ENCODE data around the gene GAREM2. TPM values are rescaled to one million over a fixed set of nuclear protein-coding genes. Genes with fewer than 3 reads are reported as not detected.
A peak's percentile ranks its signal among the peaks of the same experiment; 100 is the strongest.

Gene GAREM2
- 1 to 10 TPM; 2.1 TPM for total RNA-seq

DNA sequence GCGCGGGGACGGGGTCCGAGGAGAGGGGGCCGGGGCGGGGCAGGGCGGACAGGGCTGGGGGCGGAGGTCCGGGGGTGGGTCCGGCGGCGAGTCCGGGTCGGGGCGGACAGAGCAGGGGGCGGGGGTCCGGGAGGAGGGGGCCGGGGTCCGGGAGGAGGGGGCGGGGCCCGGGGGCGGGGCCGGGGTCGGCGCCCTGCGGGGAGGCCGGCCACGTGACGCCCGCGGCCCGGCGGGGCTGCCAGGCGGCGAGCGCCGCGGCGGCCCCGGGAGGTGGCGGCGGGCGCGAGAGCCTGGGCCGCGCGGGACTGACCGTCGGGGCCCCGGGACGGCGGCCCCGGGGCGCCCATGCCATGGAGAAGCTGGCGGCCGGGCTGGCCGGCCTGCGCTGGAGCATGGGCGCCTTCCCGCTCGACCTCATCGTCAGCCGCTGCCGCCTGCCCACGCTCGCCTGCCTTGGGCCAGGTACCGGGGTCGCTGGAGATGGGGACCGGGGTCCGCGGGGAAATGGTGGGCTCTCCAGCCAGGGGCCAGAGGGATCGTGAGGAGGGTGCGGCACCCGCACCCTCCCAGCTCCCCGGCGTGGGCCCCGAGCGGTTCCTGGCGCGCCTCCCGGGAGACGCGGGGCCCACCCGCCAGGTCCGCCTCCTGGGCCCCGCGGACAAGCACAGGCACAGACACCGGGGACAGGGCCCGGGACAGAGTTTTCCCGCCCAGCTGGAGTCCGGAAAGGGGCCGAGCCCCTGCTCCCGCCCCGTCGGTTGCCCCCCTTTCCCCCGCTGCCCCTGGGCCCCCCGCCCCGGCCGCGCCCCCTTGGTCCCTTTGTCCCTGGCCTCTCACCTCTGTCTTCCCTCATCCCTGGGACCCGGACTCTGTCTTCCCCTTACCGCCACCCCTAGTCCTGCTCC, at the start of gene GAREM2:
TSS of gene GAREM2 (plus strand) at position 218 of the 905 bp plus-strand sequence. CDS start at position 351, 133 bp downstream.
- peaks cover 11% of the 10 kb centered on the region for H3K36me3 Mint-ChIP-seq (ENCODE audit: low read depth)
- H3K4me1 Mint-ChIP-seq: peaks cover 5% of the 10 kb centered on the region
- H3K4me3 Mint-ChIP-seq: peak within 1 kb of the TSS; percentile 79
- H3K9me3 Mint-ChIP-seq: no peaks in the 10 kb centered on the region
- ATAC-seq (replicated peaks): peak; percentile 34
- peak within 1 kb of the TSS; percentile 48 for H3K27ac Mint-ChIP-seq
- peaks cover 25% of the 10 kb centered on the region for H3K27me3 Mint-ChIP-seq

DNA sequence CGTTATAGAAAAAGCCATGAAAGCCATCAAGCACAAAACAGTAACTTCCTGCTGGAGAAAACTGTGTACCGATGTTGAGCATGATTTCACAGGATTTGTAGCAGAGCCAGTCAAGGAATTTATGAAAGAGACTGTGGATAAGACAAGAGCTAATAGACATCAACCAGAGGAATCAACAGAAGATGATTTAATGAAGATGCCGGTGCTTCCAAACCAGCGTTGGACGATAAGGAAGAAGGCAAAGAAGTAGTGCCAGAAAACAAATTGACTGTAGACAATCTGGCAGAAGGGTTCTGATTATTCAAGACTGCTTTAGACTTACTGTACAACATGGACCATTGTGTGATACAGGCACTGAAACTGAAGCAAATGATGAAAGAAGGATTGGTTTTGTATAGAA, 49.5 kb upstream of the GAREM2 start:
- H3K36me3 Mint-ChIP-seq (ENCODE audit: low read depth): peaks cover 53% of the 10 kb centered on the region
- H3K9me3 Mint-ChIP-seq: no peaks in the 10 kb centered on the region
- no peak overlapping the region for H3K4me3 Mint-ChIP-seq
- H3K27me3 Mint-ChIP-seq: no peaks in the 10 kb centered on the region
- H3K27ac Mint-ChIP-seq: peak overlapping the region; percentile 29
- peaks cover 16% of the 10 kb centered on the region for H3K4me1 Mint-ChIP-seq
- ATAC-seq (replicated peaks): no peak

DNA sequence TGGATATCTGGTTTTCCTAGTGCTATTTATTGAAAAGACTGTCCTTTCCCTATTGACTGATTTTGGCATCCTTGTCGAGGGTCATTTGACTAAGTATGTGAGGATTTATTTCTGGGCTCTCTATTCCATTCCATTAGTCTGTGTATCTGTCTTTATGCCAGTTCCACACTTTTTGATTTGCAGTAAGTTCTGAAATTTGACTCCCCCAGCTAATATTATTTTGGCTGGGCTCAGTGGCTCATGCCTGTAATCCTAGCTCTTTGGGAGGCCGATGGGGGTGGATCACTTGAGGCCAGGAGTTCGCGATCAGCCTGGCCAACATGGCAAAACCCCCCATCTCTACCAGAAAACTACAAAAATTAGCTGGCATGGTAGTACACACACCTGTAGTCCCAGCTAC, 46.8 kb upstream of the GAREM2 start:
- Mint-ChIP-seq H3K27ac (no peak overlapping the region), H3K4me1 (peaks cover 18% of the 10 kb centered on the region), H3K27me3 (no peaks in the 10 kb centered on the region), H3K4me3 (no peak overlapping the region), H3K36me3 (ENCODE audit: low read depth) (peaks cover 76% of the 10 kb centered on the region), H3K9me3 (no peaks in the 10 kb centered on the region)
- ATAC-seq (replicated peaks): no peak

DNA sequence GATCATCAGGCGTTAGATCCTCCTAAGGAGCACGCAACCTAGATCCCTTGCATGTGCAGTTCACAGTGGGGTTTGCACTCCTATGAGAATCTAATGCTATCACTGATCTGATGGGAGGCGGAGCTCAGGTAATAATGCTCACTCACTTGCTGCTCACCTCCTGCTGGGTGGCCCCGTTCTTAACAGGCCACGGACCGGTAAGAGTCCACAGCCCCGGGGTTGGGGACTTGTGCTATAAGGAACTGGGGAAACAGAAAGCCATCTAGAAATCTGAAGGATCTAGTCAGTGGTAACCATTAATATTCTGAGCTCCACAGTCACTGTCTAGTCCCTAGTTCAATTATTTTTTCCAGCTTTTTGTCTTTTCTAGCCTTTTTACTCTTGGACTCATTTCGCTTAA, 44.7 kb upstream of the GAREM2 start:
- H3K27ac Mint-ChIP-seq: no peak overlapping the region
- H3K9me3 Mint-ChIP-seq: no peaks in the 10 kb centered on the region
- no peak for ATAC-seq (replicated peaks)
- H3K4me1 Mint-ChIP-seq: peaks cover 12% of the 10 kb centered on the region
- H3K4me3 Mint-ChIP-seq: no peak overlapping the region
- H3K36me3 Mint-ChIP-seq (ENCODE audit: low read depth): peaks cover 88% of the 10 kb centered on the region
- no peaks in the 10 kb centered on the region for H3K27me3 Mint-ChIP-seq

DNA sequence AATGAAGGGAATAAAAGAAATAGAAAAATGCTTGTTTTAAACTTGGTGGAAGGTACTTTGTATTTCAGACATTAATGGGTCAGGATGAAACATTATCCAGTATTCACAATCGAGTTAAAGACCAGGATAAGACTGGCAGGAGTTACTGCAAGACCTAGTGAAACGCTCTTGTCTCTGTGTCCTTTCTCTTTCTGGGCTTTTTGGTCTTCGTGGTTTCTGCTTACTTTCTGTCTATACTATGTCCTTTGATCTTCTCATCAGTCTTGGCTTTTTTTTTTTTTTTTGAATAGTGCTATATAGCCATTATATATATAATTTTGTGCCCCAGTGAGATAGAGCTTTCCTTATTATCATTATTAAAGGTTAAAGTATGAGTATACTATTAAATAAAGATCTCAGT, 42.1 kb upstream of the GAREM2 start:
- Mint-ChIP-seq H3K27ac (peak overlapping the region; percentile 78), H3K27me3 (no peaks in the 10 kb centered on the region), H3K36me3 (ENCODE audit: low read depth) (peaks cover 96% of the 10 kb centered on the region), H3K4me3 (no peak overlapping the region), H3K9me3 (no peaks in the 10 kb centered on the region), H3K4me1 (peaks cover 6% of the 10 kb centered on the region)
- ATAC-seq (replicated peaks): no peak

DNA sequence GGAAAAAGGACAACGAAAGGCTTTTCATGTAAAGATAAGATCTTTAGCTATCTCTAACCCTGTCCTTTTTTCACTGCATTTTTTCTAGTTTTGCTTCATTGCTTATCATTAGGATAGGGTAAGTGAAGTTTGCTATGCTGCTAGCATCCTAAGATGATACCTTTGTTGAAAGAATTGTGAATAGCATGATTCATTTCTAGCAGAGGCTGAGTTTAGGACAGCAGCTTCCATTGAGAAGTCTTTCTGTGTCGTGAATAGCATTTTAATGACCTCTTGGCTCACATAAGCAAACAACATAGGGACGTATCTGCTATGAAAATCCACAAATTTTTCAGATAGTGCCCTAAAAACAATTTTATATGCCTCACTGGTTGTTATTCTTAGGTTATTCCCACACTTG, 36.4 kb upstream of the GAREM2 start:
- H3K27me3 Mint-ChIP-seq: no peaks in the 10 kb centered on the region
- ATAC-seq (replicated peaks): no peak
- no peak overlapping the region for H3K27ac Mint-ChIP-seq
- H3K9me3 Mint-ChIP-seq: no peaks in the 10 kb centered on the region
- H3K36me3 Mint-ChIP-seq (ENCODE audit: low read depth): peaks cover 59% of the 10 kb centered on the region
- no peak overlapping the region for H3K4me3 Mint-ChIP-seq
- H3K4me1 Mint-ChIP-seq: no peaks in the 10 kb centered on the region

DNA sequence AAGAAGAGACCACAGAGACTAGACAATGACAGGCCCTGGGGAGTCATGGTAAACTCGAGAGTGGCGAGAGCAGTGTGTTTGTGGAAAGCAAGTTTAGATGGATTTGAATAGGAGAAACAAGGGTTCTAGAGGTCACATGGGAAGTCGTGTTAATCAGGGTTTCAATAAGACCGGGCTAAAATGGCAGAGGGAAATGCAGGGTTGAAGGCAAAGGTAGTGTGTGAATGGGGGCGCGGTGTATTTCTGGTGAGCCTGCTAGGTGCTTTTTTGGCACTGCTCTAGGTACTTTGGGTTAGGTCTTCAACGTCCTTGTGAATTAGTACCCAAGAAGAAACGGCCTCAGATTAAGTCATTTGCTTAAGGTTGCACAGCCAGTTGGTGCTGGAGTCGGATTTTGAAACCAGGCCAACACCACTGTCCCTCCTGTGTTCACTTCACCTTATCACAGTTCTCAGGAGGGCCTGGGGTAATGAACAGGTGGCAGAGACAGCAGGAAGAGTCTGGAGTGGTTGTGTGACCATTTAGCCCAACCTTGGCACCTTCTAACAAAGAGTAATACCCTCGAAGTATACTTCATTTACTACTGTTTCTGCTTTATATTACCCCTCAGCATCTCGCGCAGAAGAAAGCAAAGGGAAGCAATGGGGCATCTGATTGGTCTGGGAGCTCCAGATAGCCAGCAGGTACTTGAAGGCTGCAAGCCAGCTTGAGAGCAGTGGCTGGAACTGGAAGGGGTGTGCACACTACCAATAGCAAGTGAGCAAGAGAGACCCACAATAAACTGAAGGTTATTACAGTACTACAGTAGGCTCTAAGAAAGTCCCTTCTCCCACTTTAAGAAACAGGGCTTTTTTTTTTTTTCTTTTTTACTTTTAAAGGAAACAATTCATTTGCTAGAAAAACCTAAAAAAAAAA, 33.4 kb upstream of the GAREM2 start:
- Mint-ChIP-seq H3K36me3 (ENCODE audit: low read depth) (peaks cover 29% of the 10 kb centered on the region), H3K9me3 (no peaks in the 10 kb centered on the region)

DNA sequence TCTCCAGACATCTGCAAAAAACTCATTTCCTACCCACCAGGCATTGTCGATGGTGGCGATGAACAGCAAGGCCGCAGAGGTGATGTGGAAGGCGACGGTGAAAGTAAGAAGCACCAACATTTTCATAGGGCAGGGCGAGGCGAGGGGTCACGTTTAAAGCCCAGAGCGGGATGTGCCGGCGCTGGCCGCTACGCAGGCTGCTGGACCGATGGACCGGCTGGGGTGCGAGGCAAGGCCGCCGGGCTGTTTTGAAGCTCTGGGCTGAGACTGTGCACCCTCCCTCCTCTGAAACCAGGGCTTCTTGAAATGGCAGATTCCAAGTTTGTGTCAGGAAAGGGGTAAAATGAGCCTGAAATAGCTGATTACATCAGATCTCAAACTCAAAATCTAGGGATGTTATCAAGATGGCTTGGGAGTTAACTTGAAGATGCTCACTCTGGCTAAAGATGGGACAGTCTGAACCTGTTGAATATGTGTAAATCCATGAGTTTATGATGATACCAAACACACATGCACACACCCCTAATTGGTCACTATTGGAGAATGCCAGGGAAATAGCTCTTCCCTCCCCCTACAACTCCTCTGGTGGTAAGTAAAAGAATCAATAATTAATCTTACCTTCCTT, 31.6 kb upstream of the GAREM2 start:
- no peak for ATAC-seq (replicated peaks)
- Mint-ChIP-seq H3K9me3 (no peaks in the 10 kb centered on the region), H3K27ac (no peak overlapping the region), H3K36me3 (ENCODE audit: low read depth) (peaks cover 13% of the 10 kb centered on the region), H3K4me1 (peaks cover 5% of the 10 kb centered on the region), H3K27me3 (no peaks in the 10 kb centered on the region), H3K4me3 (no peak overlapping the region)

More for the DNA sequence above, 33.4 kb upstream of the GAREM2 start:
- H3K27ac Mint-ChIP-seq: no peak overlapping the region
- no peak overlapping the region for H3K4me3 Mint-ChIP-seq
- no peaks in the 10 kb centered on the region for H3K27me3 Mint-ChIP-seq
- no peak for ATAC-seq (replicated peaks)
- no peaks in the 10 kb centered on the region for H3K4me1 Mint-ChIP-seq

DNA sequence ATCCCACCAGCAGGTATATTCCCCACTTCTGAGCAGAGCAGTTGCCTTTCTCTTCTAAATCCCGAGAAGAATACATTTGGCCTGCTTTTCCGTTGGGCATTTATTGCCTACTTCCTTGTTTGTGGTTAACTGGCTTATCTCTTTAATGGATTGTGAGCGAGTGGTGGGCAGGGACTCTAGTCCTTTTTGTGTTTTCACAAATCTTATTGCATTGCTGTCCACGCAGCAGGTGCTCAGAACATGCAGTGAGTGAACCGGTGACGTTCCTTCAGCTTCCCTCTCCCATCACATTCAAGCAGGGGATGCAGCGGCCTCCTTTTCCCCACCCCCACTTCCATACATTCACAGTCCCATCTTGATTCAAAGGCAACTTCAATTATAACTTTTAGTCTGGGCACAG, 28.9 kb upstream of the GAREM2 start:
- no peaks in the 10 kb centered on the region for H3K36me3 Mint-ChIP-seq (ENCODE audit: low read depth)
- peaks cover 5% of the 10 kb centered on the region for H3K4me1 Mint-ChIP-seq
- H3K27ac Mint-ChIP-seq: no peak overlapping the region
- no peak overlapping the region for H3K4me3 Mint-ChIP-seq
- no peak for ATAC-seq (replicated peaks)
- no peaks in the 10 kb centered on the region for H3K27me3 Mint-ChIP-seq
- H3K9me3 Mint-ChIP-seq: no peaks in the 10 kb centered on the region

DNA sequence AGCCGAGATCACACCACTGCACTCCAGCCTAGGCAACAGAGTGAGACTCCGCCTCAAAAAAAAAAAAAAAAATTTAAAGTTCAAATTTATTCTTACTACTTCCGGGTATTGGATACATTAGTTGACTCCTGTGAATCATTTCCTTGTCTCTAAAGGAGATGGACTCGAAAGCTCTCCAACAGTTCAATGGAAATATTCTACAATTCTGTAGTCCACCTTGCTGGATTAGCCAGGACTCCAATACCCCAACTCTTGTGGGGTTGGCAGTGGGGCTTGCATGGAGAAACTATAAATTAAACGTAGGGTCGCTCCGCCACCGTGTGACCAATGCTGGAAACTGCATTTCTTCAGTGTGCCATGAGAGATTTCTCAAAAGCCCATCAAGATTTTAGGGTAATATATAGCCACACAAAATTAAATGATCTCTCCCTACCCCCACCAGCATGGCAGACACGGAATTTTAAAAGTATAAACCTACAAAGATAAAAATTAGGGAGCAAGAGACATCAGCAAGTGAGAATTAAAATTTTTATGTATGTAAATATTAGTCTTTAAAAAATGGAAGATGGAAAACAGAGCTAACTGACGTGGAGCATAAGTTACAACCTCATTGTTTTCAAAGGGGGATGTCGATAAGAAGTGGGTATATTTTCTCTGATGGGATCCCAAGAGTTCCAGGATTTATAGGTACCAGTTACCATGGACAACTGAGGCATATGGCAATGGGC, 27.8 kb upstream of the GAREM2 start:
- Mint-ChIP-seq H3K4me1 (peaks cover 5% of the 10 kb centered on the region), H3K27ac (peak overlapping the region; percentile 11), H3K27me3 (peaks cover 2% of the 10 kb centered on the region)

DNA sequence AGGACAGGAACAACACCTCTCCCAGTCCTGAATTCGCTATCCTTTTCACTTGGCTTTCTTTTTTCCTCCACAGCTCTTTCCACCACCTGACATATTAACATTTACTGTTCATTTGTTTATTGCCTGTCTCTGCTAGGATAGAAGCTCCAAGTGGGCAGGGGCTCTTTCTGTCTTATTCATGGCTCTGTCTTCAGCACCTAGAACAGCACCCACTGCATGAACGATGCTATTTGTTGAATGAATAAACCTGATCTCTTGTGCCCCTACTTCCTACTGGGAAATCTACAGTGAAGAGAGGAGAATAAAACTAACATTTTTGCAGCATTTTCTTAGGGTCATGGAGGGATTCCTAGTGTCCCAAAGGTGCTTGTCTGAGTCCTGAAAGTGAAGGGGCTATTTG, 24.4 kb upstream of the GAREM2 start:
- ATAC-seq (replicated peaks): no peak
- H3K27me3 Mint-ChIP-seq: peaks cover 11% of the 10 kb centered on the region
- peaks cover 5% of the 10 kb centered on the region for H3K4me1 Mint-ChIP-seq
- no peak overlapping the region for H3K27ac Mint-ChIP-seq
- no peaks in the 10 kb centered on the region for H3K9me3 Mint-ChIP-seq
- no peaks in the 10 kb centered on the region for H3K36me3 Mint-ChIP-seq (ENCODE audit: low read depth)
- H3K4me3 Mint-ChIP-seq: no peak overlapping the region

More for the DNA sequence above, 27.8 kb upstream of the GAREM2 start:
- peak; percentile 55 for ATAC-seq (replicated peaks)
- Mint-ChIP-seq H3K4me3 (no peak overlapping the region), H3K36me3 (ENCODE audit: low read depth) (no peaks in the 10 kb centered on the region), H3K9me3 (no peaks in the 10 kb centered on the region)

DNA sequence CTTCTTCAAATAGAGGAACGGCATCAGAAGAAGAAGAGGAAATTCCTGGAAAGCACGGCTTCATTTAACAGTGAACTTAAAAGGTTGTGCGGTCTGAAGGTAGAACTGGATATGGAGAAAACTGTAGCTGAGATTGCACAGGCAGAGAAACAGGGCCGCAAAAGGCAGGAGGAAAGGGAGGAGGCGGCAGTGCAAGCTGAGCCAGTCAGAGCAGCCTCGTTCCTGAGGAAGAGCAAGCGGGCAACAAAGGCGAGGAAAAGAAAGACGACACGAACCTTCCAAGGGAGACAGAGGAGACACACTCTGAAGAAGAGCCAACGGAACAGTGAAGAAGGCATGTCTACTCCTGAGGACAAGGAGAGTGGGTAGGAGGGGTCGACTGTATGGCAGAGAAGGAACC, 22.6 kb upstream of the GAREM2 start:
- no peak overlapping the region for H3K4me3 Mint-ChIP-seq
- H3K4me1 Mint-ChIP-seq: peaks cover 2% of the 10 kb centered on the region
- peaks cover 13% of the 10 kb centered on the region for H3K27me3 Mint-ChIP-seq
- ATAC-seq (replicated peaks): no peak
- no peaks in the 10 kb centered on the region for H3K36me3 Mint-ChIP-seq (ENCODE audit: low read depth)
- H3K27ac Mint-ChIP-seq: no peak overlapping the region
- H3K9me3 Mint-ChIP-seq: no peaks in the 10 kb centered on the region

DNA sequence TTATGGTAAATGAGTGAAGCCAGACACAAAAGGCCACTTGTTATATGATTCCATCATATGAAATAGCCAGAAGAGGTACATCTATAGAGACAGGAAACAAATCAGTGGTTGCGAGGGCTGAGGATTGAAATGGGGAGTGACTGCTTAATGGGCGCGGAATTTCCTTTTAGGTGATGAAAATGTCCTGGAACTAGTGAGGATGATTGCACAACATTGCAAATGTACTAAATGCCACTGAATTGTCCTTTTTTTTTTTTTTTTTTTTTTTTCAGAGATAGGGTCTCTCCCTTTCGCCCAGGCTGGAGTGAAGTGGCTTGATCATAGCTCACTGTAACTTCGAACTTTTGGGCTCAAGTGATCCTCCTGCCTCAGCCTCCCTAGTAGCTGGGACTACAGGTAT, 15.3 kb upstream of the GAREM2 start:
- H3K4me1 Mint-ChIP-seq: no peaks in the 10 kb centered on the region

DNA sequence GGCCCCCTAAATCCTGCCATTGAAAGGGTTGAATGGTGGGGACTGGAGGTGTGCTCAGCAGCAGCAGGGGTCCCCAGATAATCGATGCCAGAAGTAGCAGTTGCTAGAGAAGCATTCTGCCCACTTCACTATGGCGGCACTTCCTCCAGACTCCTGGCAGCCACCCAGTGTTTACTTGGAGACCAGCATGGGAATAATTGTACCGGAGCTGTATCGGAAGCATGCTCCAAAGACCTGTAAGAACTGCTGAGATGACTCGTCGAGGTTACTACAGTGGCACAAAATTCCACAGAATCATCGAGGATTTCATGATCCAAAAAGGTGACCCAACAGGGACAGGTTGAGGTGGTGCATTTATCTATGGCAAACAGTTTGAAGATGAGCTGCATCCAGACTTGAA, 11.0 kb upstream of the GAREM2 start:
- Mint-ChIP-seq H3K4me3 (no peak overlapping the region), H3K4me1 (no peaks in the 10 kb centered on the region), H3K9me3 (no peaks in the 10 kb centered on the region), H3K36me3 (ENCODE audit: low read depth) (no peaks in the 10 kb centered on the region), H3K27me3 (no peaks in the 10 kb centered on the region), H3K27ac (no peak overlapping the region)
- no peak for ATAC-seq (replicated peaks)

More for the DNA sequence above, 15.3 kb upstream of the GAREM2 start:
- H3K4me3 Mint-ChIP-seq: no peak overlapping the region
- H3K9me3 Mint-ChIP-seq: no peaks in the 10 kb centered on the region
- ATAC-seq (replicated peaks): no peak
- no peak overlapping the region for H3K27ac Mint-ChIP-seq
- peaks cover 2% of the 10 kb centered on the region for H3K27me3 Mint-ChIP-seq
- no peaks in the 10 kb centered on the region for H3K36me3 Mint-ChIP-seq (ENCODE audit: low read depth)
